ENCODE measurements around the gene BCR. TPM values are rescaled to one million over a fixed set of nuclear protein-coding genes. Genes with fewer than 3 reads are reported as not detected.

BCR gene
- total and polyA plus RNA-seq, 10 donors = 15.2 to 64.8 (median 50.7) TPM

- peaks cover 26 to 88% (median 48%) of the 10 kb centered on the region in 6 donors for H3K4me1 ChIP-seq
- peak overlapping the region in 7 of 8 donors; percentile 33 to 71 (median 46) for H3K4me3 ChIP-seq
- no peaks in the 10 kb centered on the region for H3K9me3 ChIP-seq
- WGBS, 5 donors = 79 to 92% (median 88%) methylated on average over 2 of the region's 2 CpGs
- H3K27me3 ChIP-seq (replicated peaks in 1 of 7) = no peaks in the 10 kb centered on the region
- peak overlapping the region in 7 of 8 donors; percentile 15 to 80 (median 65) for H3K27ac ChIP-seq
- intact Hi-C loops (cut with DNase I; ENCODE audit: low total_unique reads) = no loop called here
- peak; percentile 74 for DNase-seq
- no peak for TF ChIP-seq CTCF (IDR thresholded peaks at IDR 0.05 in 8 of 11, conservative IDR thresholded peaks at IDR 0.05 in 3 of 11)
- TF ChIP-seq POLR2AphosphoS5 (IDR thresholded peaks at IDR 0.05) = no peak
- peaks cover 0 to 7% (median 0%) of the 10 kb centered on the region in 6 donors for H3K36me3 ChIP-seq
Observed at GRCh38 chr22:23145878-23146470, 34.3 kb upstream of the BCR start.

- Histone ChIP-seq H3K27ac (peak overlapping the region in 4 of 8 donors; percentile 51 to 80 (median 60)), H3K4me3 (no peak overlapping the region), H3K9me3 (no peaks in the 10 kb centered on the region), H3K27me3 (replicated peaks in 1 of 7) (no peaks in the 10 kb centered on the region), H3K4me1 (peaks cover 22 to 88% (median 45%) of the 10 kb centered on the region in 6 donors), H3K36me3 (peaks cover 0 to 7% (median 0%) of the 10 kb centered on the region in 6 donors)
- peak; percentile 66 for DNase-seq
- WGBS, 5 donors = 81 to 90% (median 84%) methylated on average over 2 to 8 of the region's 8 CpGs
- intact Hi-C loops (cut with DNase I; ENCODE audit: low total_unique reads) = no loop called here
- TF ChIP-seq POLR2AphosphoS5 (IDR thresholded peaks at IDR 0.05) (no peak), POLR2A (IDR thresholded peaks at IDR 0.05) (no peak), CTCF (IDR thresholded peaks at IDR 0.05 in 8 of 11, conservative IDR thresholded peaks at IDR 0.05 in 3 of 11) (no peak)
Observed at GRCh38 chr22:23146478-23147205, 33.7 kb upstream of the BCR start.

GRCh38 chr22:23147617-23148387 is 32.5 kb upstream of the BCR start:
- Histone ChIP-seq H3K4me3 (no peak overlapping the region), H3K27ac (peak overlapping the region in 3 of 8 donors; percentile 23 to 80 (median 41)), H3K36me3 (peaks cover 0 to 7% (median 0%) of the 10 kb centered on the region in 6 donors), H3K4me1 (peaks cover 14 to 88% (median 45%) of the 10 kb centered on the region in 6 donors), H3K27me3 (replicated peaks in 1 of 7) (no peaks in the 10 kb centered on the region), H3K9me3 (no peaks in the 10 kb centered on the region)
- TF ChIP-seq POLR2AphosphoS5 (IDR thresholded peaks at IDR 0.05) (no peak), POLR2A (IDR thresholded peaks at IDR 0.05) (no peak), CTCF (IDR thresholded peaks at IDR 0.05 in 8 of 11, conservative IDR thresholded peaks at IDR 0.05 in 3 of 11) (no peak)
- WGBS, 5 donors = 49 to 72% (median 63%) methylated on average over 6 of the region's 6 CpGs
- intact Hi-C loops (cut with DNase I; ENCODE audit: low total_unique reads) = no loop called here
- no peak for DNase-seq
